CD4-positive, alpha-beta T cell (primary cell): Measurements from ENCODE around the gene RPS19. TPM values are rescaled to one million over a fixed set of nuclear protein-coding genes. Genes with fewer than 3 reads are reported as not detected.

Experiments
- ATAC-seq: fragments of 200-7000 bp; cut with Tn5 transposase; one replicate; pipeline ENCODE4 v1.10.0; 2022; ENCODE audit warnings: mild to moderate bottlenecking; ENCODE audit not compliant: poor library complexity
- CTCF ChIA-PET: fragments of 350-600 bp; sonication (Branson Sonifier 250); formaldehyde crosslinking; loops from one replicate; lab custom pipeline; 2021; ENCODE audit warnings: antibody characterized with exemption, inconsistent platforms; lab: Charles Lee
- POLR2A ChIA-PET: fragments of 350-600 bp; sonication (Branson Sonifier 250); formaldehyde crosslinking; loops from one replicate; lab custom pipeline; 2021; ENCODE audit warnings: antibody characterized with exemption, inconsistent platforms; lab: Charles Lee
- DNase-seq, 14 experiments: peaks; one replicate each; pipeline ENCODE4 v3.0.0-alpha.2; 2013 to 2020; ENCODE audit warnings: mixed read lengths in 2 of 14
- H3K27ac ChIP-seq, 2 donors: one replicate each; pipeline versions ENCODE4 v1.5.1 to v1.7.0; 2013; ENCODE audit warnings: low read length in 2 of 2, low read depth in 1 of 2, mild to moderate bottlenecking in 1 of 2
- H3K27me3 ChIP-seq, 2 experiments: 1 replicate in 1 of 2; 2 replicates in 1 of 2; pipeline versions ENCODE4 v1.6.1 to v1.7.0; 2013; ENCODE audit warnings: low read length in 2 of 2, control low read depth in 1 of 2, mild to moderate bottlenecking in 1 of 2, moderate library complexity in 1 of 2; ENCODE audit not compliant: insufficient read depth in 2 of 2, control insufficient read depth in 1 of 2
- H3K36me3 ChIP-seq: one replicate; pipeline ENCODE4 v1.6.1; 2013; ENCODE audit warnings: low read length, control low read depth; ENCODE audit not compliant: insufficient read depth
- H3K4me1 ChIP-seq: one replicate; pipeline ENCODE4 v1.6.1; 2013; ENCODE audit warnings: low read length, control low read depth; ENCODE audit not compliant: insufficient read depth
- H3K4me3 ChIP-seq: one replicate; pipeline ENCODE4 v1.5.1; 2013; ENCODE audit warnings: mild to moderate bottlenecking, low read length, moderate library complexity
- H3K9me3 ChIP-seq, 2 experiments: 1 replicate in 1 of 2; 2 replicates in 1 of 2; pipeline versions ENCODE4 v1.6.1 to v1.7.0; 2013; ENCODE audit warnings: low read length in 2 of 2, mild to moderate bottlenecking in 2 of 2, control low read depth in 1 of 2, moderate library complexity in 1 of 2; ENCODE audit not compliant: control insufficient read depth in 1 of 2, insufficient read depth in 1 of 2
- H3K27ac Mint-ChIP-seq: one replicate; pipeline ENCODE4 v1.8.0; 2020; ENCODE audit warnings: mixed read lengths
- H3K27me3 Mint-ChIP-seq: one replicate; pipeline ENCODE4 v1.8.0; 2021; ENCODE audit warnings: mixed read lengths
- H3K36me3 Mint-ChIP-seq: one replicate; pipeline ENCODE4 v1.8.0; 2021; ENCODE audit warnings: low read depth, mixed read lengths
- H3K4me1 Mint-ChIP-seq: one replicate; pipeline ENCODE4 v1.8.0; 2021; ENCODE audit warnings: low read depth, mixed read lengths
- H3K4me3 Mint-ChIP-seq: one replicate; pipeline ENCODE4 v1.8.0; 2020; ENCODE audit warnings: mild to moderate bottlenecking, mixed read lengths
- H3K9me3 Mint-ChIP-seq: one replicate; pipeline ENCODE4 v1.8.0; 2020; ENCODE audit warnings: mixed read lengths
- intact Hi-C, 2 experiments: fragments of 100-400 bp; cut with DNase I in 1 of 2; cut with micrococcal nuclease in 1 of 2; formaldehyde crosslinking; loops; one replicate each; pipeline versions ENCODE4 v1.15.1 to v1.9.0; 2023 to 2025; cut with DNase I, micrococcal nuclease
- total RNA-seq, 174 experiments: library from RNA in 2 of 174; stranded (reverse) in 2 of 174; gene quantifications; one replicate each; pipeline ENCODE4 v1.2.3 and lab custom pipeline; 2021 to 2026
- TF ChIP-seq, protein P1 (sequence below): fragments of 200-600 bp; IDR thresholded peaks from one replicate; pipeline ENCODE4 v1.8.0; 2022; ENCODE audit warnings: antibody characterized with exemption, mild to moderate bottlenecking

The RPS19 gene
- total RNA-seq, 2 experiments from 2014 or later = 3,668 to 3,697 TPM

DNA sequence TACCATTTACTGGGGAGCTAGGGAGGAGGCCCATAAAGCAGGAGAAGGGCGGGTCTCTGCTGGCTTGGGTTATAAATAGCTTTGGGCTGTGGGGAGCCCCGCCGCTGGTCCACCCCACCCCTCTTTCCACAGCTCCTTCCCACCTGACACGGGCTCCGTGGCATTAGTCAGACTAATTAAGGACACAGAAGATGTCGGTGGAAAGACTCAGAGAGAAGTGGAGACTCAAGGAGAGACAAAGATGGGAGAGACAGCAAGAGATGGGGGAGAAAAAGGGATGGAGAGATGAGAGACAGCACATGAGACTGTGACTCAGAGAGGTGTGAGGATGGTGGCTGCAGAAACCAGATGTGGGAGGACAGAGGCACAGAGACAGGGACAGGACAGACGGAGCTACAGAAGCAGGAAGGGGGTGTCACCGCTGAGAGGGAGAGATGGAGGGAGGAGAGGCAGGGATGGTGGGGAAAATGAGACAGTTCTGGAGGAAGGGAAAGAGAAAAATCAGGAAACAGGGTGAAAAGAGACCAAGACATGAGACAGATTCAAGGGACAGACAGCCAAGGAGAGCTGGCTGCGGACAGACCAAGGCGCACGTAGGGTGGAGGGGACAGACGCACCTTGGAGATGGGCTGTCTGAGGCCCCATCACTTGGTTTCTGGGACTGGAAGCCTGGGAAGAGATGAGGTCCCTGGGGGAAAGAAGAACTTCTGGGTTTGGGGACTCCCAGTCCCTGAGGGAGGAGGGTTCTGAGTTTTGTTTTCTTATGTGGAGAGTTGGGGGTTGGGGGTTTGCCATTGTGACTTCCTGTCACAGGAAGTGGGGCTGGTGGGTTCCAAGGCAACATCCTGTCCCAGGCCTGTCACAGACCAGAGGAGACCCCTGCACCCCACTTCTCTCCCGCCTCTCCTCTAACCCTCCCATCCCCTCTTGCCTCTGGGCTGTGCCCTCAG is 27.0 kb downstream of the RPS19 start:
- Histone ChIP-seq H3K9me3 (no peaks in the 10 kb centered on the region), H3K4me1 (peaks cover 85% of the 10 kb centered on the region), H3K27me3 (no peaks in the 10 kb centered on the region), H3K36me3 (peaks cover 54% of the 10 kb centered on the region), H3K27ac (peak overlapping the region; percentile 69 to 96), H3K4me3 (peak overlapping the region; percentile 94)
- Mint-ChIP-seq H3K4me1 (peaks cover 73% of the 10 kb centered on the region), H3K36me3 (peaks cover 94% of the 10 kb centered on the region), H3K27ac (peak overlapping the region; percentile 98), H3K4me3 (peak overlapping the region; percentile 90), H3K27me3 (no peaks in the 10 kb centered on the region), H3K9me3 (no peaks in the 10 kb centered on the region)
- ChIA-PET POLR2A (interaction anchor here (0.7 to 12.4 kb wide), 18 partner anchors 9 to 623 kb away, joined by 3 to 465 read pairs (median 10); partner anchors contain the start of genes CD79A, ERFL, HNRNPUL1 and RABAC1), CTCF (interaction anchor here (1.1 to 8.8 kb wide), 7 partner anchors 13 to 72 kb away, joined by 3 to 119 read pairs (median 13); partner anchors contain the start of genes CD79A, RABAC1 and RPS19)
- TF ChIP-seq, protein P1, sequence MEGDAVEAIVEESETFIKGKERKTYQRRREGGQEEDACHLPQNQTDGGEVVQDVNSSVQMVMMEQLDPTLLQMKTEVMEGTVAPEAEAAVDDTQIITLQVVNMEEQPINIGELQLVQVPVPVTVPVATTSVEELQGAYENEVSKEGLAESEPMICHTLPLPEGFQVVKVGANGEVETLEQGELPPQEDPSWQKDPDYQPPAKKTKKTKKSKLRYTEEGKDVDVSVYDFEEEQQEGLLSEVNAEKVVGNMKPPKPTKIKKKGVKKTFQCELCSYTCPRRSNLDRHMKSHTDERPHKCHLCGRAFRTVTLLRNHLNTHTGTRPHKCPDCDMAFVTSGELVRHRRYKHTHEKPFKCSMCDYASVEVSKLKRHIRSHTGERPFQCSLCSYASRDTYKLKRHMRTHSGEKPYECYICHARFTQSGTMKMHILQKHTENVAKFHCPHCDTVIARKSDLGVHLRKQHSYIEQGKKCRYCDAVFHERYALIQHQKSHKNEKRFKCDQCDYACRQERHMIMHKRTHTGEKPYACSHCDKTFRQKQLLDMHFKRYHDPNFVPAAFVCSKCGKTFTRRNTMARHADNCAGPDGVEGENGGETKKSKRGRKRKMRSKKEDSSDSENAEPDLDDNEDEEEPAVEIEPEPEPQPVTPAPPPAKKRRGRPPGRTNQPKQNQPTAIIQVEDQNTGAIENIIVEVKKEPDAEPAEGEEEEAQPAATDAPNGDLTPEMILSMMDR = no peak
- intact Hi-C loops = loop anchor here (1.0 to 10.0 kb wide), 7 partner anchors 12 to 332 kb away; partner anchors contain the start of gene ERFL (in 1 of the 2)
- ATAC-seq = peak; percentile 48
- DNase-seq = peak; percentile 47 to 91 (median 74)

GRCh38 chr19:41887711-41888382 is 27.8 kb downstream of the RPS19 start:
- peak; percentile 66 for ATAC-seq
- Mint-ChIP-seq H3K36me3 (peaks cover 92% of the 10 kb centered on the region), H3K27ac (peak overlapping the region; percentile 98), H3K4me1 (peaks cover 71% of the 10 kb centered on the region), H3K4me3 (peak overlapping the region; percentile 90), H3K9me3 (no peaks in the 10 kb centered on the region), H3K27me3 (no peaks in the 10 kb centered on the region)
- Histone ChIP-seq H3K36me3 (peaks cover 62% of the 10 kb centered on the region), H3K27ac (peak overlapping the region; percentile 69 to 96), H3K27me3 (no peaks in the 10 kb centered on the region), H3K4me3 (peak overlapping the region; percentile 94), H3K9me3 (no peaks in the 10 kb centered on the region), H3K4me1 (peaks cover 86% of the 10 kb centered on the region)
- CTCF ChIA-PET = interaction anchor here (0.6 to 8.8 kb wide), 9 partner anchors 14 to 71 kb away, joined by 3 to 119 read pairs (median 7); partner anchors contain the start of genes CD79A, RABAC1 and RPS19
- POLR2A ChIA-PET = interaction anchor here (0.6 to 12.4 kb wide), 15 partner anchors 9 to 539 kb away, joined by 3 to 465 read pairs (median 21); partner anchors contain the start of genes CD79A, ERFL, RABAC1 and RPS19
- intact Hi-C loops = loop anchor here (1.0 to 10.0 kb wide), 8 partner anchors 13 to 333 kb away; partner anchors contain the start of gene ERFL (in 1 of the 2)
- peak; percentile 61 to 92 (median 87) for DNase-seq
- TF ChIP-seq, protein P1 = peak; percentile 54

DNA sequence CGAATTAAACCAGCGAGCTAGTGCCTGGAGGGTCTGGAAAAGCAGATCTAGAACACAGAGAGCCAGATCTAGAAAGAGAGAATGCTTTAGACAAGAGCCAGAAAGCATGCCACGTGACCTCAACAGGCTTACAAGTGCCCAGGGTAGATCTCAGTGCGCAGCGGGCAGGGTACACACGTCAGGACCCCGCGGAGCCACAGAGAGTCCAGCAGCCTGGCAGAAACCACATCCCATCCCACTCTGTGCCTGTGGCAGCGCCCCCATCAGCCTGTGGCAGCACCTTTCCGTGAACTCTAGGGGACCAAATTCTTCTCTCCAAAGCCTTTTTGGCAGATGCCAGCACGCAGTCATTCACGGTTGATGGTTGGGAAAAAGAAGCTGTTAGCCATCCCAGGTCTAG is 28.9 kb downstream of the RPS19 start:
- peak overlapping the region; percentile 98 for H3K27ac Mint-ChIP-seq
- CTCF ChIA-PET = interaction anchor here (8.6 to 8.8 kb wide), 2 partner anchors 15 to 29 kb away, joined by 59 to 119 read pairs; partner anchors contain the start of genes CD79A and RPS19

More for the DNA sequence above, 28.9 kb downstream of the RPS19 start:
- Mint-ChIP-seq H3K27me3 (no peaks in the 10 kb centered on the region), H3K36me3 (peaks cover 92% of the 10 kb centered on the region), H3K4me1 (peaks cover 72% of the 10 kb centered on the region), H3K9me3 (no peaks in the 10 kb centered on the region), H3K4me3 (peak overlapping the region; percentile 90)
- no peaks in the 10 kb centered on the region for H3K27me3 ChIP-seq
- TF ChIP-seq, protein P1 = no peak
- peaks cover 67% of the 10 kb centered on the region for H3K36me3 ChIP-seq
- peak in 4 of 14 experiments; percentile 41 to 61 (median 50) for DNase-seq
- peak overlapping the region; percentile 94 for H3K4me3 ChIP-seq
- no peak for ATAC-seq
- H3K4me1 ChIP-seq = peaks cover 92% of the 10 kb centered on the region
- intact Hi-C loops = loop anchor here (2.0 to 10.0 kb wide), 4 partner anchors 38 to 334 kb away; partner anchors contain the start of gene ERFL (in 1 of the 2)
- no peaks in the 10 kb centered on the region for H3K9me3 ChIP-seq
- POLR2A ChIA-PET = interaction anchor here (1.2 to 12.4 kb wide), 10 partner anchors 8 to 69 kb away, joined by 4 to 465 read pairs (median 48); partner anchors contain the start of genes CD79A, ERFL, RABAC1 and RPS19
- peak overlapping the region; percentile 13 to 96 for H3K27ac ChIP-seq
